B cell (primary cell): Measurements from ENCODE around the gene FADS6. TPM values are rescaled to one million over a fixed set of nuclear protein-coding genes. Genes with fewer than 3 reads are reported as not detected.

Experiments
- ATAC-seq: fragments of 200-7000 bp; cut with Tn5 transposase; one replicate; pipeline ENCODE4 v1.10.0; 2021; ENCODE audit warnings: low read depth, mild to moderate bottlenecking, moderate number of reproducible peaks, moderate library complexity
- CTCF ChIA-PET: fragments of 350-600 bp; sonication (Branson Sonifier 250); formaldehyde crosslinking; loops from one replicate; lab custom pipeline; 2021; ENCODE audit warnings: antibody characterized with exemption, inconsistent platforms; lab: Charles Lee
- POLR2A ChIA-PET: fragments of 350-600 bp; sonication (Branson Sonifier 250); formaldehyde crosslinking; loops from one replicate; lab custom pipeline; 2021; ENCODE audit warnings: antibody characterized with exemption; lab: Charles Lee
- DNase-seq: peaks from one replicate; pipeline ENCODE4 v3.0.0; 2013
- H2AFZ ChIP-seq: 2 replicates; pipeline ENCODE4 v1.6.1; 2012; ENCODE audit warnings: mild to moderate bottlenecking, low read depth, low read length; ENCODE audit not compliant: insufficient read depth, poor library complexity, severe bottlenecking
- H3K27ac ChIP-seq, 2 donors: 1 replicate in 1 of 2; 2 replicates in 1 of 2; pipeline ENCODE4 v1.5.1; 2012 to 2013; ENCODE audit warnings: low read length in 2 of 2, mild to moderate bottlenecking in 2 of 2, moderate library complexity in 1 of 2
- H3K27me3 ChIP-seq, 4 experiments: fragments of 200-600 bp in 1 of 4; sonication (generic) in 1 of 4; replicated peaks in 1 of 4; 1 replicate in 2 of 4; 2 replicates in 2 of 4; pipeline versions ENCODE4 v1.6.1 to v1.7.0; 2013 to 2016; ENCODE audit warnings: low read length in 3 of 4, mild to moderate bottlenecking in 2 of 4, mixed read lengths in 1 of 4, moderate library complexity in 1 of 4; ENCODE audit not compliant: insufficient read depth in 4 of 4, control insufficient read depth in 3 of 4; ENCODE audit errors: control extremely low read depth in 1 of 4
- H3K36me3 ChIP-seq, 2 experiments: replicated peaks in 1 of 2; 1 replicate in 1 of 2; 2 replicates in 1 of 2; pipeline versions ENCODE4 v1.6.1 to v1.7.1; 2013; ENCODE audit warnings: low read length in 1 of 2; ENCODE audit not compliant: insufficient read depth in 2 of 2, control insufficient read depth in 1 of 2; ENCODE audit errors: control extremely low read depth in 1 of 2, extremely low read depth in 1 of 2
- H3K4me1 ChIP-seq, 2 donors: fragments of 200-600 bp in 1 of 2; sonication (generic) in 1 of 2; 1 replicate in 1 of 2; 2 replicates in 1 of 2; pipeline versions ENCODE4 v1.5.1 to v1.6.1; 2013 to 2017; ENCODE audit warnings: low read length in 2 of 2; ENCODE audit not compliant: control insufficient read depth in 2 of 2, insufficient read depth in 2 of 2
- H3K4me2 ChIP-seq: replicated peaks from 2 replicates; pipeline ENCODE3; 2012; ENCODE audit warnings: mild to moderate bottlenecking, low read depth, low read length; ENCODE audit not compliant: poor library complexity, severe bottlenecking
- H3K4me3 ChIP-seq, 5 experiments: fragments of 200-600 bp in 1 of 5; sonication (generic) in 1 of 5; 1 replicate in 3 of 5; 2 replicates in 2 of 5; pipeline versions ENCODE4 v1.5.1 to v1.7.0; 2011 to 2016; ENCODE audit warnings: low read length in 4 of 5, mild to moderate bottlenecking in 4 of 5, low read depth in 2 of 5, control low read depth in 1 of 5, moderate library complexity in 1 of 5; ENCODE audit not compliant: insufficient read depth in 1 of 5; ENCODE audit errors: control extremely low read depth in 1 of 5, extremely low read depth in 1 of 5
- H3K79me2 ChIP-seq: fragments of 200-600 bp; sonication (generic); one replicate; pipeline ENCODE4 v1.6.0; 2016; ENCODE audit warnings: low read length; ENCODE audit not compliant: control insufficient read depth, insufficient read depth
- H3K9ac ChIP-seq: fragments of 200-600 bp; sonication (generic); 2 replicates; pipeline ENCODE4 v1.6.1; 2017; ENCODE audit warnings: mild to moderate bottlenecking, low read length, moderate library complexity
- H3K9me3 ChIP-seq, 3 donors: one replicate each; pipeline versions ENCODE4 v1.6.1 to v1.7.1; 2013; ENCODE audit warnings: low read length in 2 of 3; ENCODE audit not compliant: control insufficient read depth in 2 of 3, insufficient read depth in 1 of 3; ENCODE audit errors: control extremely low read depth in 1 of 3
- H4K20me1 ChIP-seq: 2 replicates; pipeline ENCODE4 v1.6.0; 2012; ENCODE audit warnings: mild to moderate bottlenecking, low read length; ENCODE audit not compliant: insufficient read depth, control insufficient read depth, poor library complexity, severe bottlenecking
- H3K27ac Mint-ChIP-seq: one replicate; pipeline ENCODE4 v1.8.0; 2021; ENCODE audit warnings: mixed read lengths
- H3K27me3 Mint-ChIP-seq: one replicate; pipeline ENCODE4 v1.8.0; 2021; ENCODE audit warnings: mixed read lengths
- H3K4me1 Mint-ChIP-seq: one replicate; pipeline ENCODE4 v1.8.0; 2021; ENCODE audit warnings: mixed read lengths
- H3K4me3 Mint-ChIP-seq: one replicate; pipeline ENCODE4 v1.8.0; 2021; ENCODE audit warnings: mixed read lengths
- H3K9me3 Mint-ChIP-seq: one replicate; pipeline ENCODE4 v1.8.0; 2022; ENCODE audit warnings: mixed read lengths; ENCODE audit not compliant: insufficient read depth
- EZH2 ChIP-seq: IDR thresholded peaks from 2 replicates; pipeline ENCODE4 v1.6.1; 2012; ENCODE audit warnings: borderline replicate concordance, low read depth, mild to moderate bottlenecking, moderate library complexity, low read length; ENCODE audit not compliant: insufficient read depth, poor library complexity, severe bottlenecking
- WGBS: methylation state at CpG from one replicate; pipeline ENCODE4 v1.1.5; 2013; ENCODE audit warnings: missing lambda C conversion rate; ENCODE audit not compliant: insufficient coverage; 5-methylcytosine and 5-hydroxymethylcytosine counted together
- intact Hi-C: fragments of 100-400 bp; cut with micrococcal nuclease; formaldehyde crosslinking; loops from one replicate; pipeline ENCODE4 v1.10.0; 2022
- polyA plus RNA-seq: library from polyadenylated mRNA; depleted of rRNA; stranded (reverse); fragments of >200 nt; gene quantifications from 2 replicates; pipeline ENCODE4 v1.2.3, GENCODE V29; 2012
- total RNA-seq, 2 donors: library from RNA; stranded (reverse); fragments of 120-200 nt in 1 of 2; gene quantifications; 1 replicate in 1 of 2; 2 replicates in 1 of 2; pipeline versions ENCODE4 v1.2.3 to v1.2.4, GENCODE V29; 2013 to 2022
- TF ChIP-seq, protein P1 (sequence below): fragments of 200-600 bp; IDR thresholded peaks from one replicate; pipeline ENCODE4 v1.8.0; 2022; ENCODE audit warnings: antibody characterized with exemption, mild to moderate bottlenecking

FADS6 gene
- total and polyA plus RNA-seq, 2 donors (not counting 1 experiment from before 2014, with no cell fraction given) = not detected

DNA sequence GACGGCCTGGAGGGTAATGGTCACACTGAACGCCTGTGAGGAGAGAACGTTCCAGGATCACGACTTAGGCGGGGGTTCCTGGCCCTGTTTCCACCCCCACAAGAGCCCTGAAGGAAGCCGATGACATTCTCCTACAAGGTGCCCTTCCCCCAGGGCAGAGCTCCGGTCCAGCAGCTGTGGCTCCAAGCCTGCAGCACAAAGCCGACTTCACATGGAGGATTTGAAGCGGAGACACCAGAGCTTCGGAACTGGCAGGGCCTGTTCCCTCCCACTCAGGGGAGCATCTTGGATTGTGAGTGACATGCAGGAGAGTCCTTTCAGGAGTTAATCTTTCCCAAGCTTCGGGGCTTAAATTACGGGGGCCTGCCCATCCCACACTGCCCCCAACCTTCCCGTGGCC, 5.0 kb downstream of the FADS6 start:
- Histone ChIP-seq H3K79me2 (no peaks in the 10 kb centered on the region), H3K4me3 (no peak overlapping the region), H3K9me3 (no peaks in the 10 kb centered on the region), H4K20me1 (no peaks in the 10 kb centered on the region), H3K9ac (no peak overlapping the region), H3K4me1 (peaks cover 6 to 10% of the 10 kb centered on the region in 2 donors), H3K36me3 (no peaks in the 10 kb centered on the region), H3K4me2 (no peak overlapping the region), H2AFZ (no peak overlapping the region), H3K27me3 (peaks cover 0 to 30% (median 4%) of the 10 kb centered on the region in 4 experiments), H3K27ac (no peak overlapping the region)
- ATAC-seq = no peak
- ChIA-PET CTCF (interaction anchor here (1.2 kb wide), 1 partner anchor 26 kb away, joined by 3 read pairs; no protein-coding TSS in a partner anchor), POLR2A (no interaction called here)
- WGBS = 83% methylated on average over 13 of the region's 13 CpGs
- no peak for TF ChIP-seq EZH2
- TF ChIP-seq, protein P1, sequence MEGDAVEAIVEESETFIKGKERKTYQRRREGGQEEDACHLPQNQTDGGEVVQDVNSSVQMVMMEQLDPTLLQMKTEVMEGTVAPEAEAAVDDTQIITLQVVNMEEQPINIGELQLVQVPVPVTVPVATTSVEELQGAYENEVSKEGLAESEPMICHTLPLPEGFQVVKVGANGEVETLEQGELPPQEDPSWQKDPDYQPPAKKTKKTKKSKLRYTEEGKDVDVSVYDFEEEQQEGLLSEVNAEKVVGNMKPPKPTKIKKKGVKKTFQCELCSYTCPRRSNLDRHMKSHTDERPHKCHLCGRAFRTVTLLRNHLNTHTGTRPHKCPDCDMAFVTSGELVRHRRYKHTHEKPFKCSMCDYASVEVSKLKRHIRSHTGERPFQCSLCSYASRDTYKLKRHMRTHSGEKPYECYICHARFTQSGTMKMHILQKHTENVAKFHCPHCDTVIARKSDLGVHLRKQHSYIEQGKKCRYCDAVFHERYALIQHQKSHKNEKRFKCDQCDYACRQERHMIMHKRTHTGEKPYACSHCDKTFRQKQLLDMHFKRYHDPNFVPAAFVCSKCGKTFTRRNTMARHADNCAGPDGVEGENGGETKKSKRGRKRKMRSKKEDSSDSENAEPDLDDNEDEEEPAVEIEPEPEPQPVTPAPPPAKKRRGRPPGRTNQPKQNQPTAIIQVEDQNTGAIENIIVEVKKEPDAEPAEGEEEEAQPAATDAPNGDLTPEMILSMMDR = no peak
- no peak overlapping the region for H3K27ac Mint-ChIP-seq
- H3K27me3 Mint-ChIP-seq = peaks cover 30% of the 10 kb centered on the region
- no peak overlapping the region for H3K4me3 Mint-ChIP-seq
- intact Hi-C loops = no loop called here
- no peak for DNase-seq
- no peaks in the 10 kb centered on the region for H3K4me1 Mint-ChIP-seq
- H3K9me3 Mint-ChIP-seq = no peaks in the 10 kb centered on the region

DNA sequence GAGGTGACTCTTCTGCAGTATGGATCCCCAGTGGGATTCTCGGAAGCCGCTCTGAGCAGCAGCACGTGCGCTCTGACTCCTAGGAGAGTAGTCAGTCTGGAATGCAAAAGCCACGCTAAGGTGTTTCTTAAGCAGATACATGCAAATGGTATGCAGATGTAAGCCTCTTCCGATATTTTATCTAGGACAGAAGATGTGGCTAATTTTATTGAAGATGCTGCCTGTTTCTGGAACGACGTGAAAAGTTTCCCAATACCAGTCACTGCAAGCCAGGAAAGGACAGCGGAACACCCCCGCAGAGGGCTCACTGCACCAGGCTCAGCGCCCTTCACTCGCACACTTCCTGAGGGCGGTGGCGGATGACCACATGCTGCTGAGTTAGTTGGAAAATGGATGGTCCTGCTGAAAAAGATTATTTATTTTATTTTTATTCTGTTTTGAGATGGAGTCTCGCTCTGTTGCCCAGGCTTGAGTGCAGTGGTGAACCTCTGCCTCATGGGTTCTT, 10.1 kb downstream of the FADS6 start:
- H3K27ac Mint-ChIP-seq = no peak overlapping the region

More for the DNA sequence above, 10.1 kb downstream of the FADS6 start:
- Histone ChIP-seq H3K4me1 (no peaks in the 10 kb centered on the region), H3K79me2 (no peaks in the 10 kb centered on the region), H3K36me3 (no peaks in the 10 kb centered on the region), H3K9me3 (no peaks in the 10 kb centered on the region), H4K20me1 (no peaks in the 10 kb centered on the region), H3K9ac (no peak overlapping the region), H3K4me2 (no peak overlapping the region), H2AFZ (no peak overlapping the region), H3K4me3 (no peak overlapping the region), H3K27ac (no peak overlapping the region), H3K27me3 (peaks cover 0 to 10% (median 0%) of the 10 kb centered on the region in 4 experiments)
- TF ChIP-seq, protein P1 = no peak
- TF ChIP-seq EZH2 = no peak
- no peak for ATAC-seq
- 84% methylated on average over 7 of the region's 15 CpGs for WGBS
- POLR2A ChIA-PET = no interaction called here
- Mint-ChIP-seq H3K27me3 (peaks cover 16% of the 10 kb centered on the region), H3K9me3 (no peaks in the 10 kb centered on the region), H3K4me3 (no peak overlapping the region), H3K4me1 (no peaks in the 10 kb centered on the region)
- intact Hi-C loops = no loop called here
- CTCF ChIA-PET = no interaction called here
- DNase-seq = no peak
